Caco-2 (cell line): ENCODE results near the gene TSPAN15. TPM values are rescaled to one million over a fixed set of nuclear protein-coding genes. Genes with fewer than 3 reads are reported as not detected.

Experiments used
- BruUV-seq: library from RNA; stranded (reverse); fragments of 400-500 nt; replicated peaks from 2 replicates; lab custom pipeline; 2021; lab: Mats Ljungman, UMichigan
- CTCF ChIA-PET: fragments of 300-600 bp; sonication (Branson Sonifier 250); formaldehyde crosslinking; loops from one replicate; lab custom pipeline; 2022; ENCODE audit warnings: antibody characterized with exemption; lab: Charles Lee
- POLR2A ChIA-PET: fragments of 300-600 bp; sonication (Branson Sonifier 250); formaldehyde crosslinking; loops from one replicate; lab custom pipeline; 2022; ENCODE audit warnings: antibody characterized with exemption; lab: Charles Lee
- DNase-seq, 2 experiments: peaks; one replicate each; pipeline versions ENCODE4 v3.0.0 to v3.0.0-alpha.2; 2020 to 2022
- H3K27me3 ChIP-seq: replicated peaks from 2 replicates; pipeline ENCODE4 v1.6.0; 2011; ENCODE audit warnings: low read length; ENCODE audit not compliant: control insufficient read depth, insufficient read depth
- H3K36me3 ChIP-seq: 2 replicates; pipeline ENCODE4 v1.5.1; 2011; ENCODE audit warnings: low read length; ENCODE audit not compliant: control insufficient read depth, insufficient read depth
- H3K4me1 ChIP-seq: fragments of 250-450 bp; sonication (Bioruptor Pico); 2 replicates; pipeline ENCODE4 v1.5.1; 2020; ENCODE audit warnings: mild to moderate bottlenecking
- H3K4me3 ChIP-seq: 2 replicates; pipeline ENCODE4 v1.5.1; 2011; ENCODE audit warnings: low read depth, mild to moderate bottlenecking, control low read depth, low read length
- H3K9me3 ChIP-seq: fragments of 250-450 bp; sonication (Bioruptor Pico); 2 replicates; pipeline ENCODE4 v1.5.1; 2020; ENCODE audit warnings: mild to moderate bottlenecking, moderate library complexity
- H3K27ac Mint-ChIP-seq: one replicate; pipeline ENCODE4 v1.8.0; 2022; ENCODE audit warnings: mixed read lengths; ENCODE audit not compliant: unreplicated experiment
- H3K27me3 Mint-ChIP-seq: one replicate; pipeline ENCODE4 v1.8.0; 2022; ENCODE audit warnings: mixed read lengths; ENCODE audit not compliant: insufficient read depth, unreplicated experiment
- H3K36me3 Mint-ChIP-seq: one replicate; pipeline ENCODE4 v1.8.0; 2022; ENCODE audit warnings: mild to moderate bottlenecking, mixed read lengths; ENCODE audit not compliant: insufficient read depth, unreplicated experiment
- H3K4me1 Mint-ChIP-seq: one replicate; pipeline ENCODE4 v1.8.0; 2022; ENCODE audit warnings: low read depth, mixed read lengths; ENCODE audit not compliant: unreplicated experiment
- H3K4me3 Mint-ChIP-seq: one replicate; pipeline ENCODE4 v1.8.0; 2022; ENCODE audit warnings: mild to moderate bottlenecking, moderate library complexity, mixed read lengths; ENCODE audit not compliant: unreplicated experiment
- H3K9me3 Mint-ChIP-seq: one replicate; pipeline ENCODE4 v1.8.0; 2022; ENCODE audit warnings: mixed read lengths; ENCODE audit not compliant: unreplicated experiment
- CTCF ChIP-seq, 2 experiments: fragments of 200-600 bp in 1 of 2; IDR thresholded peaks; 1 replicate in 1 of 2; 2 replicates in 1 of 2; pipeline versions ENCODE4 v1.5.1 to v1.8.0; 2011 to 2022; ENCODE audit warnings: antibody characterized with exemption in 1 of 2, control low read depth in 1 of 2, inconsistent platforms in 1 of 2, low read depth in 1 of 2, low read length in 1 of 2, mild to moderate bottlenecking in 1 of 2, moderate library complexity in 1 of 2; ENCODE audit not compliant: insufficient read depth in 1 of 2, severe bottlenecking in 1 of 2, unreplicated experiment in 1 of 2
- intact Hi-C: fragments of 100-400 bp; cut with micrococcal nuclease; formaldehyde crosslinking; loops from one replicate; pipeline ENCODE4 v1.10.0; 2022; ENCODE audit not compliant: unreplicated experiment
- total RNA-seq: library from RNA; stranded (reverse); gene quantifications from 2 replicates; pipeline ENCODE4 v1.2.3, GENCODE V29; 2022

Gene TSPAN15
- total RNA-seq, 1 experiment from 2014 or later = 86.5 TPM

GRCh38 chr10:69501657-69502056 is 50.4 kb downstream of the TSPAN15 start:
- no peak overlapping the region for H3K4me3 Mint-ChIP-seq
- BruUV-seq = no TSS peak
- H3K4me1 Mint-ChIP-seq = peaks cover 12% of the 10 kb centered on the region
- Histone ChIP-seq H3K4me3 (no peak overlapping the region), H3K9me3 (no peaks in the 10 kb centered on the region), H3K27me3 (no peaks in the 10 kb centered on the region), H3K36me3 (no peaks in the 10 kb centered on the region), H3K4me1 (no peaks in the 10 kb centered on the region)
- no peaks in the 10 kb centered on the region for H3K9me3 Mint-ChIP-seq
- no peak for TF ChIP-seq CTCF (IDR thresholded peaks at IDR 0.05; ENCODE audit: insufficient read depth in 1 of 2, low read depth in 1 of 2, low read length in 1 of 2, severe bottlenecking in 1 of 2, unreplicated experiment in 1 of 2)
- no peak overlapping the region for H3K27ac Mint-ChIP-seq
- H3K36me3 Mint-ChIP-seq = no peaks in the 10 kb centered on the region
- peak in 1 of 2 experiments; percentile 28 for DNase-seq
- POLR2A ChIA-PET = no interaction called here
- CTCF ChIA-PET = no interaction called here
- no peaks in the 10 kb centered on the region for H3K27me3 Mint-ChIP-seq
- intact Hi-C loops = no loop called here

- TF ChIP-seq CTCF (IDR thresholded peaks at IDR 0.05; ENCODE audit: insufficient read depth in 1 of 2, low read depth in 1 of 2, low read length in 1 of 2, severe bottlenecking in 1 of 2, unreplicated experiment in 1 of 2) = no peak
- intact Hi-C loops = no loop called here
- no peaks in the 10 kb centered on the region for H3K36me3 ChIP-seq
- no peaks in the 10 kb centered on the region for H3K36me3 Mint-ChIP-seq
- no peak overlapping the region for H3K27ac Mint-ChIP-seq
- no peaks in the 10 kb centered on the region for H3K9me3 ChIP-seq
- no TSS peak for BruUV-seq
- peaks cover 12% of the 10 kb centered on the region for H3K4me1 Mint-ChIP-seq
- H3K4me3 ChIP-seq = no peak overlapping the region
- no peaks in the 10 kb centered on the region for H3K27me3 Mint-ChIP-seq
- no peak overlapping the region for H3K4me3 Mint-ChIP-seq
- H3K4me1 ChIP-seq = peaks cover 5% of the 10 kb centered on the region; the same call in 1 of the 2 replicates
- peak in 1 of 2 experiments; percentile 29 for DNase-seq
- H3K27me3 ChIP-seq = no peaks in the 10 kb centered on the region
- POLR2A ChIA-PET = no interaction called here
- CTCF ChIA-PET = no interaction called here
- no peaks in the 10 kb centered on the region for H3K9me3 Mint-ChIP-seq
Measured at GRCh38 chr10:69502589-69502988, 51.3 kb downstream of the TSPAN15 start.

GRCh38 chr10:69503001-69503895 is 52.0 kb downstream of the TSPAN15 start:
- peaks cover 12% of the 10 kb centered on the region for H3K4me1 Mint-ChIP-seq
- BruUV-seq = no TSS peak
- ChIA-PET CTCF (no interaction called here), POLR2A (no interaction called here)
- no peaks in the 10 kb centered on the region for H3K9me3 Mint-ChIP-seq
- no peak for TF ChIP-seq CTCF (IDR thresholded peaks at IDR 0.05; ENCODE audit: insufficient read depth in 1 of 2, low read depth in 1 of 2, low read length in 1 of 2, severe bottlenecking in 1 of 2, unreplicated experiment in 1 of 2)
- intact Hi-C loops = no loop called here
- DNase-seq = peak in 1 of 2 experiments; percentile 35
- Histone ChIP-seq H3K9me3 (no peaks in the 10 kb centered on the region), H3K4me3 (no peak overlapping the region), H3K36me3 (no peaks in the 10 kb centered on the region), H3K4me1 (peaks cover 5% of the 10 kb centered on the region), H3K27me3 (no peaks in the 10 kb centered on the region)
- no peaks in the 10 kb centered on the region for H3K27me3 Mint-ChIP-seq
- H3K27ac Mint-ChIP-seq = no peak overlapping the region
- no peak overlapping the region for H3K4me3 Mint-ChIP-seq
- H3K36me3 Mint-ChIP-seq = no peaks in the 10 kb centered on the region
